K562 (cell line): ENCODE data around the gene EID2.

Experiments
- ELF4 ChIP-seq: fragments of 450-650 bp; formaldehyde crosslinking; IDR thresholded peaks from 2 replicates; pipeline ENCODE4 v1.4.0; 2022; ENCODE audit warnings: missing genetic modification characterization
- FOXM1 ChIP-seq, 2 experiments: fragments of 450-650 bp in 1 of 2; sonication (generic) in 1 of 2; formaldehyde crosslinking in 1 of 2; IDR thresholded peaks; 2 replicates each; pipeline versions ENCODE4 v1.6.1 to v1.9.0; 2017 to 2022; ENCODE audit warnings: low read depth in 2 of 2, mild to moderate bottlenecking in 2 of 2, missing genetic modification reagents in 1 of 2, moderate library complexity in 1 of 2
- NBN ChIP-seq: fragments of 450-650 bp; IDR thresholded peaks from 2 replicates; pipeline ENCODE4 v1.6.1; 2016; ENCODE audit warnings: low read depth, mild to moderate bottlenecking
- ZFP36 ChIP-seq: fragments of 150-350 bp; IDR thresholded peaks from 2 replicates; pipeline ENCODE4 v1.6.1; 2018; ENCODE audit warnings: low read length, low read depth; ENCODE audit not compliant: partially characterized antibody
- TF ChIP-seq, protein P1 (sequence below): fragments of 250-450 bp; sonication (Bioruptor Pico); IDR thresholded peaks from 2 replicates; pipeline ENCODE4 v1.4.0; 2020; ENCODE audit warnings: mild to moderate bottlenecking, moderate library complexity, borderline replicate concordance

DNA sequence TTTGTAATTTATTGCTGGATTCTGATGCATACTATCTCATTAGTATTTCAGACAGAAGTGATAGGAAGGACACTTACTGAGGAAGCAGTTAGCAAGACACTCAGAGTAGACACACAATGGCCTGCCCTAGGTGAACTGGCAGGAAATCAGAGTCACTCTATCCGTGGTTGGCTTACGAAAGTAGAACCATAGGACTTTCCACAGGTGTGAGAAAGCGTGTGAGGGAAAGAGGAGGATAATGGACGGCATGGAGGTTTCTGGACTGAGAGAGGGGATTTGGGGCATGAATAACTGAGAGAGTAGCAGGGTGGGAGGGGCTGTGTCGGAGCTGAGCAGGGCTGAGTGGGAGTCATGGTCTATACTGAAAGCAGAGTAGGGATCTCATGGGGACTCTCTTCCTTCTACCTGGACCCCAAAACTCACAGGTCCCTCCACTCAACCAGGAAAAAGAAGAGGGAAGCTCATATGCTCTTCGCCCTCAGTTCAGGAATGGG, 18.7 kb upstream of the EID2 start:
- TF ChIP-seq ELF4 (CRISPR knock-in tag), result no peak
- TF ChIP-seq NBN, result no peak
- no peak for TF ChIP-seq ZFP36
- no peak for TF ChIP-seq FOXM1 (IDR thresholded peaks at IDR 0.05; ENCODE audit: low read depth)
- TF ChIP-seq FOXM1 (CRISPR knock-in tag; IDR thresholded peaks at IDR 0.05; ENCODE audit: low read depth), result no peak
- TF ChIP-seq, protein P1, sequence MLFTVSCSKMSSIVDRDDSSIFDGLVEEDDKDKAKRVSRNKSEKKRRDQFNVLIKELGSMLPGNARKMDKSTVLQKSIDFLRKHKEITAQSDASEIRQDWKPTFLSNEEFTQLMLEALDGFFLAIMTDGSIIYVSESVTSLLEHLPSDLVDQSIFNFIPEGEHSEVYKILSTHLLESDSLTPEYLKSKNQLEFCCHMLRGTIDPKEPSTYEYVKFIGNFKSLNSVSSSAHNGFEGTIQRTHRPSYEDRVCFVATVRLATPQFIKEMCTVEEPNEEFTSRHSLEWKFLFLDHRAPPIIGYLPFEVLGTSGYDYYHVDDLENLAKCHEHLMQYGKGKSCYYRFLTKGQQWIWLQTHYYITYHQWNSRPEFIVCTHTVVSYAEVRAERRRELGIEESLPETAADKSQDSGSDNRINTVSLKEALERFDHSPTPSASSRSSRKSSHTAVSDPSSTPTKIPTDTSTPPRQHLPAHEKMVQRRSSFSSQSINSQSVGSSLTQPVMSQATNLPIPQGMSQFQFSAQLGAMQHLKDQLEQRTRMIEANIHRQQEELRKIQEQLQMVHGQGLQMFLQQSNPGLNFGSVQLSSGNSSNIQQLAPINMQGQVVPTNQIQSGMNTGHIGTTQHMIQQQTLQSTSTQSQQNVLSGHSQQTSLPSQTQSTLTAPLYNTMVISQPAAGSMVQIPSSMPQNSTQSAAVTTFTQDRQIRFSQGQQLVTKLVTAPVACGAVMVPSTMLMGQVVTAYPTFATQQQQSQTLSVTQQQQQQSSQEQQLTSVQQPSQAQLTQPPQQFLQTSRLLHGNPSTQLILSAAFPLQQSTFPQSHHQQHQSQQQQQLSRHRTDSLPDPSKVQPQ (CRISPR knock-in tag), result no peak
